A549 treated with DMSO at 1 μM for 4 hours (cell line): ENCODE measurements around the gene TICAM2. TPM values are rescaled to one million over a fixed set of nuclear protein-coding genes. Genes with fewer than 3 reads are reported as not detected.

ENCODE experiments used
- total RNA-seq: library from RNA; stranded (reverse); fragments of 200-300 nt; extraction: Qiagen RNA extraction; gene quantifications from 5 replicates; pipeline ENCODE4 v1.2.3, GENCODE V29; 2022; ENCODE audit warnings: low read depth

The TICAM2 gene, protein sequence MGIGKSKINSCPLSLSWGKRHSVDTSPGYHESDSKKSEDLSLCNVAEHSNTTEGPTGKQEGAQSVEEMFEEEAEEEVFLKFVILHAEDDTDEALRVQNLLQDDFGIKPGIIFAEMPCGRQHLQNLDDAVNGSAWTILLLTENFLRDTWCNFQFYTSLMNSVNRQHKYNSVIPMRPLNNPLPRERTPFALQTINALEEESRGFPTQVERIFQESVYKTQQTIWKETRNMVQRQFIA
- total RNA-seq = 0.84 to 1.4 TPM (median 1.0 TPM) in 5 replicates

DNA sequence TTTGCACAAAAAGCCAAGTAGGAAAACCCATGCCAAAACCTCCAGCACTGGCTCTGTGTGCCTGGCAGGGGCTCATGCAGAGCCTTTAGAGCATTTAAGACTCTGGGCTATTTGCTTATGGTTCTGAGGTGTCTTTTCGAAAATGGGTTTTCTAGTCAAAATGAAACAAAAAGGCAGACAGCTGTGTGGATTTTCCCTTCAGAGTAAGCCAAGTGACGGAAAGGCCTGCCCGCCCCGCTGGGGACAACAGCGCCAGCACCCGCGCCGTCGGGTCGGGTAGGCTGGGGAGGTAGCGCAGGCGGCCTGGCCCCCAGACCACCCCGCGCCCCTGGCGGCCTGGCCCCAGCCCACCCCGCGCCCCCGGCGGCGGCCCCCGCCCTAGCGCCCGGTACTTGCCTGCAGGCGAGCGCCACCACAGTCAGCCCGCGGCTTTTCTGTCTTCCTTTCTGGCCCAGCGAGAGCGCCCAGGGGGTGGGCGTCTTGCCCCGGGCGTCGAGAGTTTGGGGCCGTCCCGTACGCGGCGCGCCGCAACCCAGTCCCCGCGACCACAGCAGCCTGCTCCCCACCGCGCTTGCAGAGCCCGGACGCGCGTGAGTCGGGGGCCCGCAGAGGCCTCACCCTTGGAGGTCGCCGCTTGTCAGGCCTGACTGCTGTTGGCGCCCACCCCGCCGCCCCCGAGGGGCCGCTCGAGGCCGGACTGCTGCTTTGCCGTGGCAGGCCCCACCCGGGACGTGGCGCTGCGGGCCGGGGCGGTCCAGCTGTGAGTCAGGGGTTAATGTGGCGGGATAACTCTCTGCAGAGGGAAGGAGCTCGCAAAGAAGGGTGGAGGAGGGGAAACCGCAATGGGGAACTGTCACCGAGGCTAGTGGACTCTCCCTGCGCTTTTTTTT is at the start of gene TICAM2:
Gene TICAM2, minus strand, starts transcription at position 779 of the 890 bp plus-strand sequence. CDS start 21,223 bp downstream, outside the sequence.

DNA sequence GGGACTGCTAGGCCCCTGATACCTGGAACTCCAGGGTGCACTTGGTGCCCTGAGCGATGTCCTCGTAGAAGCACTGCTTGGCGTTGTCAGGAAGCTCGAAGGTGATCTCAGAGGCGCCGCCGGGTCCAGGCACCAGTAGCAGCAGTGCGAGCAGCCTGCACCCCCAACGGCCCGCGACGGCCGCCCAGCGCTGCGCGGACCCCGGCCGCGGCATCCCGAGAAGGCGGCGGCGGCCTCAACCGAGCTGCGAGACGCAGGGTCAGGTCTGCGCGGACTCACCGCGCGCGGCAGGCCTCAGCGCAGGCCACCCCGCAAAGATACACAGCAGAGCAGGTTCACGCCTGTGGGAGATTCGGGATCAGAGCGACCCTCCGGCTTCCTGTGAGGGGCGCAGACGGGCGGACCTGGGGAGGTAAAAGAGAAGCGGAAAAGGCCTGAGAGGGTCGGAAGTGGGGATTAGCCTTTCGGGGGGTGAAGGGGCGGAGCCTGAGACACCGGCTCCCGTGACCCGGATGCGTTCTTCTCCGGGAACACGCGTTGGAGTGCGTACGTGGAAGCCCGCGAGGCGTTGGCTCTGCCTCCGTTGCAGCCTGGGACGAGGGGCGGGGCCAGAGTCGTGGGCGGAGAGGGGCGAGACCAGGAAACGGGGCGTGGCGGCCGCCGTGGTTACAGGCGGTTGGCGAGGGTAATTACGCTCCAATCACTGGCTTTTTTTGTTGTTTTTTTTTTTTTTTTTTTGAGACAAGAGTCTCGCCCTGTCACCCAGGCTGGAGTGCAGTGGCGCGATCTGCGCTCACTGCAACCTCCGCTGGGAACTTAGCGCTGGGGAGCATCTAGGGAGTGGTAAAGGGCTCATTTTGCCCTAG is 23.5 kb upstream of the TICAM2 start, which contains the start of gene TMED7:
Gene TMED7, minus strand, starts transcription at position 458 of the 866 bp plus-strand sequence. Its CDS starts 244 bp downstream, at position 214.

DNA sequence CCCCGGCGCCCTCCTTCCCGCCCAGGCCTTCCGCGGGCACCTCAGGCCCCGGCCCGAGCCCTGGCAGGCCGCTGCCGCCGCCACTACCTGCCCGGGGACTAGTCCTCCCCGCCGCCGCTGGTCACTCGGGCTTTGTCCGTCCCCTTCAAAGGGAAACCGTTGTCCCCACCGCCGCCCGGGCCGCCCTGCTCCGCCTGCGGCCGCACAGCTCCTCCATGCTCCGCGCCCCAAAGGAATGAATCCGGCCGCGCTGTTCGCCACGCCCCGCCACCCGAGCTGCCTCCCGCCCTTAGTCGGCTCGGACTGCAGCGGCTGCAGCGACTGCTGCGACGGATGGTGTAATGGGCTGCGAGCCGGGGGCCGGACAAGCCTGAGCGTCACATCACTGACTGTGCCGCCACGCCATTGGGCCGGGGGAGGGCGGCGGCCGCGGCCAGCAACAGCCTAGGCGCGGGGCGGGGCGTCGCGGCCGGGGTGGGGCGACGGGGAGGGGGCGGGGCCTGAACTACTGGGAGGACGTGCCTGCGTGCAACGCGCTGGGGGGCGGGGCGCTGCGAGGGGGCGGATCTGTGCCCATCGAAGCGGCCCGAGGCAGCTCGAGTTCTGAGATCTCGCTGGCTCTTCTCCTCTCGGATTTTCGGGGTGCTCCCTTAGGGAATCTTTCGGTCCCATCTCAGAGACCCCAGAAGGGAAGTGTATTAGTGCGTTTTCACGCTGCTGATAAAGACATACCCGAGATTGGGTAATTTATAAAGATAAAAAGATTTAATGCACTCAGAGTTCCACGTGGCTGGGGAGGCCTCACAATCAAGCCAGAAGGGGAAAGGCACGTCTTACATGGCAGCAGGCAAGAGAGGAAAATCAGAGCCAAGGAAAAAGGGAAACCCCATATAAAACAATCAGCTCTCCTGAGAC is 57.6 kb downstream of the TICAM2 start, which contains the start of gene FEM1C:
Gene FEM1C, minus strand, starts transcription at position 340 of the 915 bp plus-strand sequence. CDS start 1,282 bp downstream, outside the sequence.

Other genes with a start within 250 kb of the TICAM2 start
- 6.5 to 8.0 TPM (median 7.5 TPM) in 5 replicates for gene FEM1C, start 57.7 kb downstream of the TICAM2 start, total RNA-seq
- gene TMED7, start 23.6 kb upstream of the TICAM2 start, total RNA-seq = 51.8 to 68.6 TPM (median 56.5 TPM) in 5 replicates
- not detected in 5 replicates for gene CDO1, start 214.2 kb upstream of the TICAM2 start, total RNA-seq
- gene ATG12, start 239.1 kb upstream of the TICAM2 start, total RNA-seq = 46.8 to 59.0 TPM (median 53.1 TPM) in 5 replicates
- 53.2 to 85.5 TPM (median 77.4 TPM) in 5 replicates for gene AP3S1, start 239.5 kb upstream of the TICAM2 start, total RNA-seq